ENCODE data around the gene RPS6KB1. TPM values are rescaled to one million over a fixed set of nuclear protein-coding genes. Genes with fewer than 3 reads are reported as not detected.
"Not testable (repeated sequence)": the region's sequence is repeated elsewhere in the genome, so short reads cannot be mapped to it uniquely, and the experiment has no call there.

The RPS6KB1 gene
- polyA plus RNA-seq, 3 donors: 15.8 to 15.9 (median 15.9) TPM

GRCh38 chr17:59851439-59852375 is 41.2 kb upstream of the RPS6KB1 start:
- Histone ChIP-seq H3K36me3 (replicated peaks in 1 of 2; ENCODE audit: control insufficient read depth in 1 of 2, insufficient read depth in 2 of 2, low read length in 2 of 2) (no peaks in the 10 kb centered on the region), H3K27ac (ENCODE audit: low read depth in 1 of 2, low read length in 2 of 2) (peak overlapping the region; percentile 53 to 68), H4K20me1 (ENCODE audit: insufficient read depth, low read length) (no peaks in the 10 kb centered on the region), H3K9me3 (replicated peaks in 1 of 2; ENCODE audit: control insufficient read depth in 1 of 2, insufficient read depth in 1 of 2, low read length in 2 of 2) (no peaks in the 10 kb centered on the region), H3K79me2 (ENCODE audit: insufficient read depth, low read length) (peaks cover 10% of the 10 kb centered on the region), H3K4me2 (replicated peaks; ENCODE audit: extremely low read depth, low read length, poor library complexity, severe bottlenecking) (peak overlapping the region; percentile 24), H2AFZ (ENCODE audit: insufficient read depth, low read depth, low read length, poor library complexity, severe bottlenecking) (no peak overlapping the region), H3K27me3 (ENCODE audit: control insufficient read depth in 2 of 2, insufficient read depth in 2 of 2, low read length in 2 of 2) (no peaks in the 10 kb centered on the region), H3K9ac (ENCODE audit: insufficient read depth, low read length, poor library complexity, severe bottlenecking) (no peak overlapping the region), H3K4me1 (ENCODE audit: control insufficient read depth in 1 of 2, insufficient read depth in 2 of 2, low read length in 2 of 2) (peaks cover 82 to 97% of the 10 kb centered on the region in 2 donors), H3K4me3 (replicated peaks in 1 of 3; ENCODE audit: low read depth in 2 of 3, low read length in 3 of 3) (peak overlapping the region in 1 of 3 experiments; percentile 28)
- DNase-seq: no peak
- Mint-ChIP-seq H3K36me3 (peaks cover 4 to 6% of the 10 kb centered on the region in 2 donors), H3K4me1 (peaks cover 91% of the 10 kb centered on the region), H3K9me3 (peaks cover 0 to 2% (median 0%) of the 10 kb centered on the region in 7 donors), H3K27ac (peak overlapping the region; percentile 54 to 91 (median 79)), H3K4me3 (peak overlapping the region in 1 of 2 donors; percentile 42), H3K27me3 (ENCODE audit: low read depth in 3 of 3) (peaks cover 0 to 2% (median 0%) of the 10 kb centered on the region in 3 donors)
- intact Hi-C loops (cut with micrococcal nuclease): no loop called here
- WGBS (ENCODE audit: insufficient coverage): 50% methylated on average over 2 of the region's 14 CpGs
- TF ChIP-seq, protein P1, sequence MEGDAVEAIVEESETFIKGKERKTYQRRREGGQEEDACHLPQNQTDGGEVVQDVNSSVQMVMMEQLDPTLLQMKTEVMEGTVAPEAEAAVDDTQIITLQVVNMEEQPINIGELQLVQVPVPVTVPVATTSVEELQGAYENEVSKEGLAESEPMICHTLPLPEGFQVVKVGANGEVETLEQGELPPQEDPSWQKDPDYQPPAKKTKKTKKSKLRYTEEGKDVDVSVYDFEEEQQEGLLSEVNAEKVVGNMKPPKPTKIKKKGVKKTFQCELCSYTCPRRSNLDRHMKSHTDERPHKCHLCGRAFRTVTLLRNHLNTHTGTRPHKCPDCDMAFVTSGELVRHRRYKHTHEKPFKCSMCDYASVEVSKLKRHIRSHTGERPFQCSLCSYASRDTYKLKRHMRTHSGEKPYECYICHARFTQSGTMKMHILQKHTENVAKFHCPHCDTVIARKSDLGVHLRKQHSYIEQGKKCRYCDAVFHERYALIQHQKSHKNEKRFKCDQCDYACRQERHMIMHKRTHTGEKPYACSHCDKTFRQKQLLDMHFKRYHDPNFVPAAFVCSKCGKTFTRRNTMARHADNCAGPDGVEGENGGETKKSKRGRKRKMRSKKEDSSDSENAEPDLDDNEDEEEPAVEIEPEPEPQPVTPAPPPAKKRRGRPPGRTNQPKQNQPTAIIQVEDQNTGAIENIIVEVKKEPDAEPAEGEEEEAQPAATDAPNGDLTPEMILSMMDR (IDR thresholded peaks at IDR 0.05): no peak

- H3K4me3 ChIP-seq (replicated peaks in 1 of 3; ENCODE audit: low read depth in 2 of 3, low read length in 3 of 3); H3K9me3 ChIP-seq (replicated peaks in 1 of 2; ENCODE audit: control insufficient read depth in 1 of 2, insufficient read depth in 1 of 2, low read length in 2 of 2); H3K27me3 Mint-ChIP-seq (ENCODE audit: low read depth in 3 of 3); H3K9ac ChIP-seq (ENCODE audit: insufficient read depth, low read length, poor library complexity, severe bottlenecking); H3K36me3 Mint-ChIP-seq; DNase-seq; H4K20me1 ChIP-seq (ENCODE audit: insufficient read depth, low read length); H2AFZ ChIP-seq (ENCODE audit: insufficient read depth, low read depth, low read length, poor library complexity, severe bottlenecking); H3K36me3 ChIP-seq (replicated peaks in 1 of 2; ENCODE audit: control insufficient read depth in 1 of 2, insufficient read depth in 2 of 2, low read length in 2 of 2); H3K4me3 Mint-ChIP-seq; H3K4me2 ChIP-seq (replicated peaks; ENCODE audit: extremely low read depth, low read length, poor library complexity, severe bottlenecking); H3K79me2 ChIP-seq (ENCODE audit: insufficient read depth, low read length); intact Hi-C loops (cut with micrococcal nuclease); H3K9me3 Mint-ChIP-seq; H3K27me3 ChIP-seq (ENCODE audit: control insufficient read depth in 2 of 2, insufficient read depth in 2 of 2, low read length in 2 of 2): not testable (repeated sequence)
- peak overlapping the region; percentile 10 to 86 (median 59) for H3K27ac Mint-ChIP-seq
- peaks cover 86% of the 10 kb centered on the region for H3K4me1 Mint-ChIP-seq
- WGBS (ENCODE audit: insufficient coverage): 98% methylated on average over 7 of the region's 7 CpGs
- Histone ChIP-seq H3K27ac (ENCODE audit: low read depth in 1 of 2, low read length in 2 of 2) (peak overlapping the region in 1 of 2 donors; percentile 68), H3K4me1 (ENCODE audit: control insufficient read depth in 1 of 2, insufficient read depth in 2 of 2, low read length in 2 of 2) (peaks cover 72 to 88% of the 10 kb centered on the region in 2 donors)
Measured at GRCh38 chr17:59852847-59853167, 40.1 kb upstream of the RPS6KB1 start.
